Fibroblast of lung (primary cell): ENCODE data around the gene NOC4L. TPM values are rescaled to one million over a fixed set of nuclear protein-coding genes. Genes with fewer than 3 reads are reported as not detected.

ENCODE experiments used
- DNase-seq, 2 donors: peaks; one replicate each; pipeline versions ENCODE4 v3.0.0 to v3.0.0-alpha.2; 2010; ENCODE audit warnings: low read depth in 2 of 2
- H2AFZ ChIP-seq: 2 replicates; pipeline ENCODE4 v1.5.1; 2012; ENCODE audit warnings: low read length, control low read depth, inconsistent platforms
- H3K27ac ChIP-seq: 2 replicates; pipeline ENCODE4 v1.5.1; 2011; ENCODE audit warnings: low read length, control low read depth; ENCODE audit not compliant: insufficient read depth
- H3K27me3 ChIP-seq: 2 replicates; pipeline ENCODE4 v1.5.1; 2011; ENCODE audit warnings: mild to moderate bottlenecking, low read length; ENCODE audit not compliant: control insufficient read depth, insufficient read depth
- H3K36me3 ChIP-seq: 2 replicates; pipeline ENCODE4 v1.5.1; 2011; ENCODE audit warnings: low read length; ENCODE audit not compliant: control insufficient read depth, insufficient read depth
- H3K4me1 ChIP-seq: 2 replicates; pipeline ENCODE4 v1.5.1; 2011; ENCODE audit warnings: low read length; ENCODE audit not compliant: control insufficient read depth, insufficient read depth; ENCODE audit errors: extremely low read depth
- H3K4me2 ChIP-seq: 2 replicates; pipeline ENCODE4 v1.5.1; 2011; ENCODE audit warnings: low read length, control low read depth; ENCODE audit not compliant: insufficient read depth; ENCODE audit errors: extremely low read depth
- H3K4me3 ChIP-seq, 4 experiments: fragments of 200-600 bp in 1 of 4; sonication (generic) in 1 of 4; replicated peaks in 1 of 4; 2 replicates each; pipeline ENCODE4 v1.5.1; 2011 to 2016; ENCODE audit warnings: low read length in 4 of 4, low read depth in 3 of 4, mild to moderate bottlenecking in 3 of 4, control low read depth in 2 of 4, inconsistent platforms in 1 of 4, mixed read lengths in 1 of 4; ENCODE audit not compliant: insufficient read depth in 1 of 4; ENCODE audit errors: control extremely low read depth in 1 of 4
- H3K79me2 ChIP-seq: 2 replicates; pipeline ENCODE4 v1.5.1; 2012; ENCODE audit warnings: mild to moderate bottlenecking, low read length, inconsistent platforms; ENCODE audit not compliant: control insufficient read depth, insufficient read depth
- H3K9ac ChIP-seq: 2 replicates; pipeline ENCODE4 v1.5.1; 2011; ENCODE audit warnings: mild to moderate bottlenecking, low read length, control low read depth; ENCODE audit not compliant: insufficient read depth
- H3K9me3 ChIP-seq: 2 replicates; pipeline ENCODE4 v1.5.1; 2012; ENCODE audit warnings: low read depth, low read length; ENCODE audit not compliant: control insufficient read depth, insufficient read depth
- H4K20me1 ChIP-seq: 2 replicates; pipeline ENCODE4 v1.5.1; 2011; ENCODE audit warnings: low read length; ENCODE audit not compliant: control insufficient read depth, insufficient read depth; ENCODE audit errors: extremely low read depth
- EZH2 ChIP-seq: IDR thresholded peaks from 2 replicates; pipeline ENCODE4 v1.5.1; 2012; ENCODE audit warnings: low read length, control low read depth, mild to moderate bottlenecking; ENCODE audit errors: missing control alignments
- polyA plus RNA-seq, 2 donors: library from polyadenylated mRNA; depleted of rRNA in 1 of 2; stranded (reverse) in 1 of 2; unstranded in 1 of 2; fragments of >200 nt; gene quantifications; 2 replicates each; pipeline ENCODE4 v1.2.1, GENCODE V29; 2011 to 2012; ENCODE audit warnings: missing spikeins in 1 of 2
- total RNA-seq: library from RNA; depleted of rRNA; stranded (reverse); fragments of >200 nt; gene quantifications from 2 replicates; pipeline ENCODE4 v1.2.1, GENCODE V29; 2014
- TF ChIP-seq, protein P1 (sequence below), 2 donors: IDR thresholded peaks in 1 of 2; conservative IDR thresholded peaks in 1 of 2; 1 replicate in 1 of 2; 2 replicates in 1 of 2; pipeline ENCODE4 v1.5.1; 2011 to 2012; ENCODE audit warnings: low read length in 2 of 2, control low read depth in 1 of 2, inconsistent platforms in 1 of 2, low read depth in 1 of 2, mild to moderate bottlenecking in 1 of 2

NOC4L gene
- total and polyA plus RNA-seq, 2 donors (not counting 1 experiment from before 2014, with no cell fraction given), result 3.0 to 6.8 TPM

DNA sequence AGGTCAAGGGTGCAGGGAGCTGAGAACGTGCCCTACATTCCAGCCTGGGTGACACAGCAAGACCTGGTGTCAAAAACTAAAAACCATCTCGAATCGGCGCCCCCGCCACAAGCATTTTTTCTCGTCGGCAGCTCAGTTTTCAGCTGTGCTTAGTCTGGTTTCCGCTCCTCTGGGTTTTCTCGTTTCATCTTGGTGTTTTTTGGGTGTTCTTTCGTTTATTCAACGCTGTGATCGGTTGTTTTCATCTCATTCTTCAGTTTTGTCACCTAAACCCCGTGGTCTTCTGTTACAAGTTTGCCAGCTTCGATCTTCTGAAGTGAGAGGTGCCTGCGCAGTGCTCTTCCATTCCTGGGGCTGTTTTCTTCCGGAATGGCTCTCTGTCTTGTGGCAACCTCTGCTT lies 41.4 kb downstream of the NOC4L start:
- Histone ChIP-seq H3K27me3 (no peaks in the 10 kb centered on the region), H3K27ac (no peak overlapping the region), H3K79me2 (no peaks in the 10 kb centered on the region), H3K36me3 (no peaks in the 10 kb centered on the region), H4K20me1 (no peaks in the 10 kb centered on the region), H3K4me3 (no peak overlapping the region), H3K9me3 (no peaks in the 10 kb centered on the region), H2AFZ (no peak overlapping the region), H3K9ac (no peak overlapping the region), H3K4me2 (no peak overlapping the region), H3K4me1 (no peaks in the 10 kb centered on the region)
- no peak for DNase-seq
- TF ChIP-seq, protein P1, sequence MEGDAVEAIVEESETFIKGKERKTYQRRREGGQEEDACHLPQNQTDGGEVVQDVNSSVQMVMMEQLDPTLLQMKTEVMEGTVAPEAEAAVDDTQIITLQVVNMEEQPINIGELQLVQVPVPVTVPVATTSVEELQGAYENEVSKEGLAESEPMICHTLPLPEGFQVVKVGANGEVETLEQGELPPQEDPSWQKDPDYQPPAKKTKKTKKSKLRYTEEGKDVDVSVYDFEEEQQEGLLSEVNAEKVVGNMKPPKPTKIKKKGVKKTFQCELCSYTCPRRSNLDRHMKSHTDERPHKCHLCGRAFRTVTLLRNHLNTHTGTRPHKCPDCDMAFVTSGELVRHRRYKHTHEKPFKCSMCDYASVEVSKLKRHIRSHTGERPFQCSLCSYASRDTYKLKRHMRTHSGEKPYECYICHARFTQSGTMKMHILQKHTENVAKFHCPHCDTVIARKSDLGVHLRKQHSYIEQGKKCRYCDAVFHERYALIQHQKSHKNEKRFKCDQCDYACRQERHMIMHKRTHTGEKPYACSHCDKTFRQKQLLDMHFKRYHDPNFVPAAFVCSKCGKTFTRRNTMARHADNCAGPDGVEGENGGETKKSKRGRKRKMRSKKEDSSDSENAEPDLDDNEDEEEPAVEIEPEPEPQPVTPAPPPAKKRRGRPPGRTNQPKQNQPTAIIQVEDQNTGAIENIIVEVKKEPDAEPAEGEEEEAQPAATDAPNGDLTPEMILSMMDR (conservative IDR thresholded peaks at IDR 0.05 in 1 of 2, IDR thresholded peaks at IDR 0.05 in 1 of 2; ENCODE audit: low read depth in 1 of 2, low read length in 2 of 2), result no peak
- TF ChIP-seq EZH2, result no peak

DNA sequence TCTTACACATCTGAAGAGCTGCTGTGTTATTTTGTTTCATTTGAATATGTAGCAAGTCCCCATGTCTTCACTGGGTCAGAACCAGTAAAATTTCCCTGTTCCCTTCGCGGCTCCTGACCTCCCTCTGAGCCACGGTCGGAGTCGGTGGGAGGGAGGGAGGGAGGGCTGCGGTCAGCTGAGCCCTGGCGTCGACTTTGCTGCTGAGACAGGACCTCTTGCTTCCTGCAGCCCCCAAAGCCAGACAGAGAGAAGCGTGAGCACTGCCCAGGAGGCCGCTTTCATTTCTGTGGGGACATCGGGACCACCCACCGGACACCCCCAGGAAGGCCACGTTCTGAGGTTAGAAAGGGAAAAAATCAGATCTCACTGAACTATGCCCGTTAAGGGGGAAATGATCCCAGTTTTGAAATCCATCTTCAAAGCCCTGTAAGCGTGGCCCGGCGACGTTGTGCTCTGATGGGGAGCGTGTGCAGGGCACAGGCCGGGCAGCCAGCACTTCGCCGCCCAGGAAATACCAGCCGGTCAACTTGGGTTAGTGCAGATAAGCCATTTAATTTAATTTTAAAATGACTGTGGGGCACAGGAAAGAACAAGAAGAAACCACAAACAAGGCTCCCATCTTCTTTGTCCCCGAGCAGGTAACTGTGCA lies 42.1 kb downstream of the NOC4L start:
- no peaks in the 10 kb centered on the region for H3K27me3 ChIP-seq

DNA sequence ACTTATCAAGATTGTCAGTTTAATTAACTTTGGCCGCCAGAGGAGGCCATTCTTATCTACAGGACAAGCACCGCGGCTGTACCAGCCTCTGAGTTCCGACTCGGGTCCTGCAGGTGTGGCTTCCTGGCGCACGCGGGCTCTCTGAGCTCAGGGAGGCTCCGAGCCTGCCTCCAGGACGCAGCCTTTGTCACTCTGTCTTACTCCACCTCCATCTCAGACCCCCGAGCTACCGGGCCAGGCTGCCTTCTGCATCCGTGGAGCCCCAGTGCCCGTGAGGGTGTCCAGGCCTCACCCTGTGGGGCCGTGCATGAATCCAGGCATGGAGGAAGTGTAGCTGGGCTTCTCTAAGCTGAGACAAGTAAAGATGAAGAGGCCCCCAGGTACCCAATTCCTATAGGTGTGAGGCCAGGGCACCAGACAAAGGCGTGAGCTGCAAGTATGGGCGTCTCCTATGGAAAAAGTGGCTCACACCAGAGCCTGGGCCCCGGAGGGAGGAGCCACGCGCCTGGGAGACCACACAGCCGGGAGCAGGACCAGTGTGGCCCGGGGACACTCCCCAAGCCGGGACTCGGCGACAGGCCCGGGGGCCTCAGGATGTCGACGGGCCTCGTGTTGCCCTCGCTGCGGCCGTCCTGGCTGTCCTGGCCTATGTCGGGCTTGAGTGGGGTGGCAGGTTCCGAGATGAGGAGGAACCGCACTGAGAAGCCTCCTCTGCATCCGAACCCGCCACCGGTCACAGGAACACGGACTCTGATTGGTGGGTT lies 42.8 kb downstream of the NOC4L start:
- Histone ChIP-seq H3K4me2 (no peak overlapping the region), H3K9me3 (no peaks in the 10 kb centered on the region), H2AFZ (no peak overlapping the region), H3K4me1 (no peaks in the 10 kb centered on the region), H3K27me3 (no peaks in the 10 kb centered on the region), H3K4me3 (no peak overlapping the region), H3K27ac (no peak overlapping the region), H3K9ac (no peak overlapping the region), H4K20me1 (no peaks in the 10 kb centered on the region), H3K36me3 (no peaks in the 10 kb centered on the region), H3K79me2 (no peaks in the 10 kb centered on the region)
- no peak for TF ChIP-seq EZH2
- TF ChIP-seq, protein P1 (conservative IDR thresholded peaks at IDR 0.05 in 1 of 2, IDR thresholded peaks at IDR 0.05 in 1 of 2; ENCODE audit: low read depth in 1 of 2, low read length in 2 of 2), result no peak
- no peak for DNase-seq

More for the DNA sequence above, 42.1 kb downstream of the NOC4L start:
- Histone ChIP-seq H3K4me1 (no peaks in the 10 kb centered on the region), H3K9me3 (no peaks in the 10 kb centered on the region), H2AFZ (no peak overlapping the region), H3K4me3 (no peak overlapping the region), H3K4me2 (no peak overlapping the region), H4K20me1 (no peaks in the 10 kb centered on the region), H3K79me2 (no peaks in the 10 kb centered on the region), H3K9ac (no peak overlapping the region), H3K27ac (no peak overlapping the region), H3K36me3 (no peaks in the 10 kb centered on the region)
- no peak for DNase-seq
- TF ChIP-seq EZH2, result no peak
- TF ChIP-seq, protein P1 (conservative IDR thresholded peaks at IDR 0.05 in 1 of 2, IDR thresholded peaks at IDR 0.05 in 1 of 2; ENCODE audit: low read depth in 1 of 2, low read length in 2 of 2), result no peak
